Mesenchymal stem cell (in vitro differentiated cells and primary cell): ENCODE data around the gene KRT10.

Experiments
- DNase-seq: peaks from one replicate; pipeline ENCODE4 v3.0.0-alpha.2; 2013
- H2AFZ ChIP-seq: one replicate; pipeline ENCODE4 v1.6.1; 2013; ENCODE audit warnings: low read depth, mild to moderate bottlenecking, control low read depth, inconsistent platforms, low read length, moderate library complexity
- H2AK5ac ChIP-seq: 2 replicates; pipeline ENCODE4 v1.6.1; 2013; ENCODE audit warnings: low read length, moderate library complexity, mild to moderate bottlenecking, inconsistent platforms; ENCODE audit not compliant: severe bottlenecking
- H2BK120ac ChIP-seq: one replicate; pipeline ENCODE4 v1.6.1; 2013; ENCODE audit warnings: low read depth, mild to moderate bottlenecking, inconsistent platforms, low read length, moderate library complexity
- H2BK12ac ChIP-seq, 2 experiments: one replicate each; pipeline ENCODE4 v1.6.1; 2013; ENCODE audit warnings: inconsistent platforms in 2 of 2, low read length in 2 of 2, mild to moderate bottlenecking in 2 of 2, moderate library complexity in 2 of 2, control low read depth in 1 of 2
- H2BK15ac ChIP-seq: one replicate; pipeline ENCODE4 v1.6.1; 2013; ENCODE audit warnings: mild to moderate bottlenecking, low read depth, inconsistent platforms; ENCODE audit not compliant: poor library complexity, severe bottlenecking
- H2BK5ac ChIP-seq: 2 replicates; pipeline ENCODE4 v1.6.1; 2013; ENCODE audit warnings: low read depth, mild to moderate bottlenecking, low read length, control low read depth, inconsistent platforms; ENCODE audit not compliant: poor library complexity, severe bottlenecking
- H3K14ac ChIP-seq, 2 experiments: one replicate each; pipeline ENCODE4 v1.6.1; 2013; ENCODE audit warnings: inconsistent platforms in 2 of 2, low read length in 2 of 2, control low read depth in 1 of 2, mild to moderate bottlenecking in 1 of 2, moderate library complexity in 1 of 2
- H3K18ac ChIP-seq, 2 experiments: one replicate each; pipeline ENCODE4 v1.6.1; 2013; ENCODE audit warnings: inconsistent platforms in 2 of 2, low read length in 2 of 2, control low read depth in 1 of 2, low read depth in 1 of 2, mild to moderate bottlenecking in 1 of 2
- H3K23ac ChIP-seq, 2 experiments: one replicate each; pipeline ENCODE4 v1.6.1; 2013; ENCODE audit warnings: inconsistent platforms in 2 of 2, low read length in 2 of 2, mild to moderate bottlenecking in 2 of 2, moderate library complexity in 2 of 2, control low read depth in 1 of 2
- H3K27ac ChIP-seq: 2 replicates; pipeline ENCODE4 v1.5.1; 2013; ENCODE audit warnings: mild to moderate bottlenecking, moderate library complexity, low read length, control low read depth, inconsistent platforms; ENCODE audit not compliant: poor library complexity, severe bottlenecking
- H3K27me3 ChIP-seq, 2 experiments: 2 replicates each; pipeline versions ENCODE4 v1.6.1 to v1.7.0; 2013; ENCODE audit warnings: low read length in 2 of 2, mild to moderate bottlenecking in 2 of 2, moderate library complexity in 2 of 2, control low read depth in 1 of 2, inconsistent platforms in 1 of 2; ENCODE audit not compliant: control insufficient read depth in 1 of 2, insufficient read depth in 1 of 2
- H3K36me3 ChIP-seq, 2 experiments: 2 replicates each; pipeline versions ENCODE4 v1.6.1 to v1.7.0; 2013; ENCODE audit warnings: low read length in 2 of 2, control low read depth in 1 of 2, inconsistent platforms in 1 of 2, low read depth in 1 of 2, mild to moderate bottlenecking in 1 of 2; ENCODE audit not compliant: insufficient read depth in 2 of 2, control insufficient read depth in 1 of 2
- H3K4ac ChIP-seq, 2 experiments: one replicate each; pipeline ENCODE4 v1.6.1; 2013; ENCODE audit warnings: inconsistent platforms in 2 of 2, low read length in 2 of 2, mild to moderate bottlenecking in 2 of 2, moderate library complexity in 2 of 2, control low read depth in 1 of 2, low read depth in 1 of 2
- H3K4me1 ChIP-seq: 2 replicates; pipeline ENCODE4 v1.6.1; 2013; ENCODE audit warnings: low read depth, low read length, control low read depth; ENCODE audit not compliant: control insufficient read depth, insufficient read depth
- H3K4me2 ChIP-seq: 2 replicates; pipeline ENCODE4 v1.6.1; 2013; ENCODE audit warnings: low read length, mild to moderate bottlenecking, inconsistent platforms; ENCODE audit not compliant: poor library complexity, severe bottlenecking
- H3K4me3 ChIP-seq, 2 experiments: 2 replicates each; pipeline versions ENCODE4 v1.5.1 to v1.7.0; 2013; ENCODE audit warnings: low read length in 2 of 2, mild to moderate bottlenecking in 2 of 2, control low read depth in 1 of 2, low read depth in 1 of 2; ENCODE audit not compliant: insufficient read depth in 1 of 2
- H3K79me1 ChIP-seq: replicated peaks from 2 replicates; pipeline ENCODE4 v1.6.1; 2013; ENCODE audit warnings: mild to moderate bottlenecking, control low read depth, low read length, inconsistent platforms; ENCODE audit not compliant: poor library complexity, severe bottlenecking
- H3K9ac ChIP-seq: 2 replicates; pipeline ENCODE4 v1.7.0; 2013; ENCODE audit warnings: mild to moderate bottlenecking, low read length, moderate library complexity
- H3K9me3 ChIP-seq: 2 replicates; pipeline ENCODE4 v1.7.0; 2013; ENCODE audit warnings: mild to moderate bottlenecking, low read length; ENCODE audit not compliant: control insufficient read depth
- H4K8ac ChIP-seq: one replicate; pipeline ENCODE4 v1.6.1; 2013; ENCODE audit warnings: inconsistent platforms, mild to moderate bottlenecking, low read length, moderate library complexity
- H4K91ac ChIP-seq: one replicate; pipeline ENCODE4 v1.6.1; 2013; ENCODE audit warnings: mild to moderate bottlenecking, low read length, inconsistent platforms
- WGBS: methylation state at CpG from one replicate; pipeline ENCODE4 v1.1.7; 2013; ENCODE audit warnings: mixed read lengths; 5-methylcytosine and 5-hydroxymethylcytosine counted together

The KRT10 gene

DNA sequence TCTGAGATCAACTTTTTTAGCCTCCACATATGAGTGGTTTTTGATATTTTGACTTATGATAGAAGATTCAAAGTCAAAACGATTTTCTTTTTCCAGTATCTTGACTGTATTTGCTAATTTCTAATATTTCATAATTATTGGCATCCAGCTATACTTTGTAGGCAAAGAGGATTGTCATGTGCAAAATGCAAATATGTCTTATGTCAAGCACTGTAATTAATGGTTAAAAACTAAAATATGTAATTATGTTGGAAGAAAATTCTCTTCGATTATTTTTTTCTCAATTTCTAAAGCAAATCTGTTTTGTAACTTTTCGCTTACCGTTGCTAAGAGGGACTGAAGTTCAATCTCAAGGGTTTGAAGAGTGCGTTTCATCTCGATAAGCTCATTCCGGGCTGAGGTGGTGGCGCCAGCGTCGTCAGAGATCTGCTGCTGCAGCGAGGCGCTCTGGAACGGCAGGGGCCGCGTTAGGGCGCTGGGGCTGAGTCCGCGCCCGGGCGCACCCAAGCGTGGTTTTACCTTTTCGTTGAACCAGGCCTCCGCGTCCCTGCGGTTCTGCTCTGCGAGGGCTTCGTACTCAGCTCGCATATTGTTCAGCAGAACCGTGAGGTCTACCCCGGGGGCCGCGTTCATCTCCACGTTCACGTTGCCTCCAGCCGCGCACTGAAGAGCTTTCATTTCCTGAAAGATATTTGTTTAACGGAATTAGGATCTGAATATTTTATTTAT lies 43.1 kb downstream of the KRT10 start:
- H3K14ac ChIP-seq = no peak overlapping the region
- H3K36me3 ChIP-seq = no peaks in the 10 kb centered on the region
- no peak overlapping the region for H3K9ac ChIP-seq
- no peak overlapping the region for H3K4ac ChIP-seq
- H4K91ac ChIP-seq = no peak overlapping the region
- 65% methylated on average over 35 of the region's 37 CpGs for WGBS
- no peak overlapping the region for H3K27ac ChIP-seq
- H3K4me3 ChIP-seq = peak overlapping the region in 1 of 2 experiments; percentile 30
- no peak overlapping the region for H3K18ac ChIP-seq
- no peak overlapping the region for H4K8ac ChIP-seq
- H3K9me3 ChIP-seq = no peaks in the 10 kb centered on the region
- no peak overlapping the region for H2AFZ ChIP-seq
- H2BK15ac ChIP-seq = no peak overlapping the region
- no peak overlapping the region for H2BK120ac ChIP-seq
- no peak overlapping the region for H2BK12ac ChIP-seq
- H3K27me3 ChIP-seq = peaks cover 0 to 35% of the 10 kb centered on the region in 2 experiments
- no peak overlapping the region for H3K4me2 ChIP-seq
- H3K79me1 ChIP-seq = no peaks in the 10 kb centered on the region
- H2AK5ac ChIP-seq = no peak overlapping the region
- DNase-seq = no peak
- H3K23ac ChIP-seq = no peak overlapping the region
- H3K4me1 ChIP-seq = no peaks in the 10 kb centered on the region
- H2BK5ac ChIP-seq = no peak overlapping the region

DNA sequence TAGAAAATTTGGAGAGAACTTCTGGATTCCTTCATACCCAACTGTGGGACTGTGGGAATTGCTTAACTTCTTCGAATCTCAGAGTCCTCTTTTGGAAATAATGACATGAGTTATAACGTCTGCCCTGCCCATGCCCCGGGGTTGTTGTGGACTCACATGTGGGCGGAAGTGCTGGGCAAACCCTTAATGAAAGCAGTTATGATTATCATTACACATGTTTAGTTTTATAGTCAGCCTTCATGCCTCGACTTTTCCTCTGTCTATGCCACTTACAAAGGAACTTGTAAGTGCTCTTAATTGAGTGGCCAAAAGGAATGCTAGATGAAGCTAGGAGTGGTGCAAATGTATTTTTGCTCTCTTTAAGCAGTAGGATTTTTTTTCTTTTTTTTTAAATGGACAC lies 44.0 kb downstream of the KRT10 start:
- Histone ChIP-seq H3K36me3 (no peaks in the 10 kb centered on the region), H3K14ac (no peak overlapping the region), H3K9me3 (no peaks in the 10 kb centered on the region), H3K23ac (no peak overlapping the region), H4K91ac (no peak overlapping the region), H2BK5ac (no peak overlapping the region), H3K18ac (no peak overlapping the region), H2BK15ac (no peak overlapping the region), H3K4ac (no peak overlapping the region), H3K27me3 (peaks cover 0 to 35% of the 10 kb centered on the region in 2 experiments), H2AK5ac (no peak overlapping the region), H3K4me3 (no peak overlapping the region), H2AFZ (no peak overlapping the region), H3K27ac (no peak overlapping the region), H4K8ac (no peak overlapping the region), H3K4me1 (no peaks in the 10 kb centered on the region), H3K4me2 (no peak overlapping the region), H2BK12ac (no peak overlapping the region), H3K79me1 (no peaks in the 10 kb centered on the region), H2BK120ac (no peak overlapping the region), H3K9ac (no peak overlapping the region)
- DNase-seq = no peak
- WGBS = 85% methylated on average over 2 of the region's 5 CpGs

DNA sequence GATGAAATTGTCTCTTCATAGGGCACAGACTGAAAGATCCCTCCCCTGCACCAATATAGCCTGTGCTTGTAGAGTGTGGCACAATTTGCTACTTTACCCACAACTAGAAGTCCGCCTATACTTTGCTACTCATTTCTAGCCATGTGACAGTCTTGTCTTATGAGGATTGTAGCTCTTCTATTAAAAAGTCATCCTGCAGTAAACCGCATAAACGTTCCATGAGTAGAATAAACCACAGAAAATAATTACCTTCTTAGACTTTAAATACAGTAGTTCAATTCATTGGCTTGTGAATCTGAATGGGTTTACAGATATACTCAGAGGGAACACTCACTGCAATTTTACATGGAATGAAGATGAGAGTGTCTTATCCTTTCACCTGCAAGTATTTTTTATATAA lies 44.4 kb downstream of the KRT10 start:
- no peaks in the 10 kb centered on the region for H3K4me1 ChIP-seq
- H3K4me3 ChIP-seq = no peak overlapping the region
- H3K18ac ChIP-seq = no peak overlapping the region
- no peak overlapping the region for H3K27ac ChIP-seq
- H4K91ac ChIP-seq = no peak overlapping the region
- H2BK12ac ChIP-seq = no peak overlapping the region
- no peak overlapping the region for H3K4ac ChIP-seq
- H2BK5ac ChIP-seq = no peak overlapping the region
- no peak for DNase-seq
- H3K4me2 ChIP-seq = no peak overlapping the region
- no peak overlapping the region for H2BK120ac ChIP-seq
- no peak overlapping the region for H3K9ac ChIP-seq
- H2AFZ ChIP-seq = no peak overlapping the region
- no peaks in the 10 kb centered on the region for H3K9me3 ChIP-seq
- H3K27me3 ChIP-seq = peaks cover 0 to 35% of the 10 kb centered on the region in 2 experiments
- no peaks in the 10 kb centered on the region for H3K36me3 ChIP-seq
- H4K8ac ChIP-seq = no peak overlapping the region
- no peaks in the 10 kb centered on the region for H3K79me1 ChIP-seq
- H3K14ac ChIP-seq = no peak overlapping the region
- H2BK15ac ChIP-seq = no peak overlapping the region
- H2AK5ac ChIP-seq = no peak overlapping the region
- H3K23ac ChIP-seq = no peak overlapping the region
- WGBS = 100% methylated on average over 1 of the region's 3 CpGs

DNA sequence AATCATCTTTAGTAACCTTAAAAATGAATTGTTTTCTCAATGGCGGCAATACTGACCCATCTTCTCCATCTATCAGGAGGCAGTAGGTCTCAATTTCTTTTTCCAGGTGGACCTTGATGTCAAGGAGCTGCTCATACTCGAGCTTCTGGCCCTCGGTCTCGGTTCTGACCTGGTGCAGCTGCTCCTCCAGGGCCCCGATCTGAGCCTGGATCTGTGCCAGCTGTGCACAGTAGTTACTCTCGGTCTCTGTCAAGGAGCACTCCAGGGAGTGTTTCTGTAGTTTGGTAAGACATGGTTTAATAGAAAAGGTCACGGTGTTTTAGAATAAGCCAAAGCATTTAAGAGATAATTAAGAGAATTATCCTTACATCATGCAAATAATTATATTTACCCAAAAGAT lies 45.0 kb downstream of the KRT10 start:
- no peak for DNase-seq
- Histone ChIP-seq H3K4ac (no peak overlapping the region), H3K36me3 (no peaks in the 10 kb centered on the region), H2BK120ac (no peak overlapping the region), H3K4me3 (no peak overlapping the region), H3K14ac (no peak overlapping the region), H3K4me2 (no peak overlapping the region), H2BK15ac (no peak overlapping the region), H3K27ac (no peak overlapping the region), H3K9me3 (no peaks in the 10 kb centered on the region), H3K27me3 (peaks cover 0 to 35% of the 10 kb centered on the region in 2 experiments), H3K4me1 (no peaks in the 10 kb centered on the region), H2AK5ac (no peak overlapping the region), H3K79me1 (no peaks in the 10 kb centered on the region), H2BK12ac (no peak overlapping the region), H4K8ac (no peak overlapping the region), H3K18ac (no peak overlapping the region), H3K9ac (no peak overlapping the region), H4K91ac (no peak overlapping the region), H2BK5ac (no peak overlapping the region), H2AFZ (no peak overlapping the region), H3K23ac (no peak overlapping the region)
- 71% methylated on average over 5 of the region's 7 CpGs for WGBS
